T-helper 22 cell (primary cell): Measurements from ENCODE around the gene C1QTNF5.

Experiments
- DNase-seq: peaks from one replicate; pipeline ENCODE4 v3.0.0-alpha.2; 2020; ENCODE audit warnings: low read depth

The C1QTNF5 gene

DNA sequence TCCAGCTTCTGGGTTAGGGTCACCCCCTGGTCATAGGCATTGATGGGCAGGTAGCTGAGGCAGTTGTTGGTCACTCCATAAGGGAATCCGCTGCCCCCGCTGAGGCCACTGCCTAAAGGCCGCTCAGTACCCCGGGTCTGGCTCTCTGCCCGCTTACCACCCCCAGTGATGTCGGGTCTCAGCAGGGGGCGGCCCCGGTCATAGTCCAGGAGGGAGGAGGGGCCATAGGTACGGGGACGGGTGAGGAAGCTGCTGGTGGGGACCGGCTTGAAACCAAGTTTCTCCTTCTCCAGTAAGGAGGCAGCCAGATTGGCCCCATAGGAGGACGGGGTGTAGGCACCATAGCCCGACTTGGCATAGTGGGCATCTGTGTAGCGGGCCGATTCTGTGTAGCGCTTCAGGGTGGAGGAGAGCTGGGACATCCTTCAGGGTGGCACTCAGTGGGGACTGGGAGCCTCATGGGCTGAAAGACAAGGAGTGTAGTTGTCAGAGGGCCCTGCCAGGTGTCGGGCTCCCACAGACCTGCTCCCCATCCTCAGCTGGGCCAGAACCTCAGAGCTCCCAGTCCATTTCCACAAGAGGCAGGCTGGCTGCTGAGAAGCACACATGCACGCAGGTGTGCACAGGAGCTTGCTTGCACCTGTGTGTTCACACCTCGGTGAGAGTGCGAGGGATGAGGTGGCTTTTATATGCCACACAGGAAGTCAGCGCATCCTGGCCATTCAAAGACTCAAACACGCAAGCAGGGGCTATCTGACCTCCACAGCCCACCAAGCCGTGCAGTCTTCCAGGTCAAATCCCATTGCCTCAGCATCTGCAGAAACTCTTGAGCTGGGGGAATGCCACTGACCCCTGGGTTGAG, 32.6 kb upstream of the C1QTNF5 start:
- DNase-seq, result no peak

DNA sequence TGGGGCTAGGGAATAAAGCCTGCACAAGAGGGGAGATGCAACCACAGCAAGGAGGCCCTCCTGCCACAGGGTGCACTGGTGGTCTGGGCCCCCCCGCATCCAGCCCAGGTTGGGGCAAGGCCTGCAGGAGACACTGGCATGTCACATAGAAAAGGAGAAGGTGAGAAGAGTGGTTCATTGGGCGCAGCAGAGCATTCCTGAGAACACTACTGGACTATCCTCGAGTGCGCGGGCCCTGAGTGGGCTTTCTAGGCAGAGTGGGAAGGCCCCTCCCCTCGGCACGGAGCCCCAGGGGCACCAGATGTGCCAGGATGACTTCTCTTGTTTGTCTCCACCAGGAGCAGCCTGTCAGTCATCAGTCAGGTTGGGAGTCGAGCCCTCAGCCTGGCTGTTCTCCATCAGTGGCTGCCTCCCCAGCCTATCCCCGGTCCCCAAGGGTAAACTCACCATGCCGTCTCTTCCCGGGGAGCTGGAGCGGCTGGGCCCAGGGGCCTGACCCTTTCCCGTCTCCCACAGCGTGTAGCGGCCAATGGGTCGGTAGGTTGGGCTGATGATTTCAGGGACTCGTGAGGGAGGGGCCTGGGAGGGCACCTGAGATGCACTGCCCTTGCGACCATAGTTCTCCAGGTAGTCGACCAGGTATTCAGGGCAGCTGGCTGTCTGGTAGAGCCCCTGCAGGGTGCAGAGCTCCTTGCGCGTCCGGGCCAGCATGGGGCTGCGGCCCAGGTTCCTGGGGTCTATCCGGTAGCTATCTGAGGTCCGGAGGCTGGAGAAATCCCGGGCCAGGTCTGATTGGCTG, 31.8 kb upstream of the C1QTNF5 start:
- DNase-seq, result no peak

DNA sequence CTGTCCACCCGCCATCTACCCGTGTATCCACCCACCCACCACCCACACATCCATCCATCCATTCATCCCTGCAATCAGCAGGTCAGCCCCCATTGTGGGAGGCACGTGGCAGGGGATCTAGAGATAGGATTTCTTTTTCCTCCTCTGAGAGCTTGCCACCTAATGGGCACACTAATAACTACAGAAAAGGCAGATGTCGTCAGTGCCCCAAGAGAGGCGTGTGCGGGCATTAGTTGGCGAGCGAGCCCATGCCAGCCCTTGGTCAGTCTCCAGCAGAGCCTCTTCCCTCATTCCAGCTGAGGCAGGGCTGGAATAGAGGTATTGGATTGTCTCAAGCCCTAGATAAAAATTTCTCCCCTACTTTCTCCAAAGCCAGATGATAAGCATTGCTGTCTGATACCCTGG, 31.1 kb upstream of the C1QTNF5 start:
- DNase-seq, result no peak

DNA sequence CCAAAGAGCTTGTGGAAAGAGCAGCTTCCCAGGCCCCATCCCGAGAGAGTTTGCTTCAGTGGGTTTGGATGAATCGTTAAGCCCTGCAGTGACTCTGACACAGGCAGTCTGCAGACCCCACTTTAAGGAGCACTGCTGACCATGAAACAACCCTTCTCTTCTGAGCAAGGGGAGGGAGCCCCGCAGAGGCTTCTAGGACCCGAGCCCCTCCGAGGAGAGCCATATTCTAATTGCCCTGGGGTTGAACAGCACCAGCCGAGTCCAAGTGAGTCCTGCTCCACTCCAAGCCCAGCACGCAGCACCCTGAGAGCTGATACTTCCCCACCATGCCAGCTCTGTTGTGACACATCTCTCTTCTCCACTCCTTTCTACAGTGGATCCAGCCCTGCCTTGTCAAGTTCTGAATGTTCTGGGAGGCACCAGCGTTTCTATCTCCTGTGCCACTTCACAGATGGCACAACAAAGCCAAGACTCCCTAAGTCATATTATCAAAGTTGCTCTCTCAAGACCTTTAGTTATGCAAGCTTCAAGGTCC, 30.5 kb upstream of the C1QTNF5 start:
- no peak for DNase-seq

DNA sequence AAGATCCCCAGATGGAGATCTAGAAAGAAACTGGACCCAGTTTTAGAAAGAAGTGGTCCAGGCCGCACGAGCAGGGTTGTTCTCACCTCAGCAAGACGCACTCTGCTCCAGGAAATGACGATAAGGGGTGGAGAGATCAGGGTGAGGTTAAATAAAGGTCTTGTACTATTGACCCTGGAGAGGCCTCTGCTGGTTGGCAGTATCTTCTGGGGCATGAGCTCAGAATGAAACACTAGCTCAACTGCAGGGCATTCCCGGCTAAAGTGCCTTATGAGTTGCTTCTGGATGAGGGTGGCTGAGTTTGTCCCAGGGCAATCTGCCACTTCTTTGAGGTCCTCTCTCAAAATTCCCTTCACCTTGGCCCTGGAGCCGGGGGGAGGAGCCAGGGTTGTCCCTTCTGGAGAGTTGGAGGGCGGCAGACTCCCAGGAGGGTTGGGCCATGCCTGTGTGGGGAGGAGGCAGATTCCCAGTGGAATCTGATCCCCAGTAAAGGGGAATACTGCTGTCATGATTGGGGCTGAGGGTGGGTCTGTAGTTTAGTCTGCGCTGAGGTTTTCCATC, 29.9 kb upstream of the C1QTNF5 start:
- DNase-seq, result no peak

DNA sequence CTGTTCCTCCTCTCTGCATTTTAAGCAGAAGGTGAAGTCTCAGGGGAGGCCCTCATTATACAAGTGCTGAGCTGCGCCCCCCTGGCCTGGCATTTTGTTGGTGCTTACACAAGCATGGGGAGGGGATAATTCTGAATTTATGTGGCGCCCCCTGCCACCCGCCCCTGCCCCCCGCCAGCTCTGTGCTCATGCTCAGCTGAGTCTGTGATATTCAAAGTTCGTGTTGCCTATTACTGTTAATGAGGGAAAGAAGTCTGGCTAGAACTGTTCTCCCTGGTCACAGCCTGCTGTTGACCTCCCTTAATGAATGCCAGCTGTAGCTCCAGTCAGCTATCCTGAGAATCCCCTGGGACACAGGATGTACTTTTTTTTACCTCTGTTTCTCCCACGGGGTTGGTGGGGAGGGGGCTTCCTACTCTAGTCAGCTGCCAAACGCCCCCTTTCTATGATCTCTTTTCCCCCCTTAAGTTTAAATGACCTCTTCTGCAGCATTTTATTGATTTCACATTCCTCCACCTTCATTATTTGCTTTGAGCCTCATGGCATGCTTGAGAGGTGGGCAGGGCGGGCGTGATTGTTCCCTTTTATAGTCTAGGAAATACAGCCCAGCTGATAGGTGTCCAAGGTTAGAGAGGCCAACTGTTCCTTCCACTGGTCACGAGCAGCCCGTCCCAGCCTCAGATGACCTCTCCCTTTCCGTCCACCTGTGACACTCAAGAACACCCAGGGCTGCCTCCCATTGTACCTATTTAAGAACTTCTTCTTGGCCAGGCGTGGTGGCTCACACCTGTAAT, 28.6 kb upstream of the C1QTNF5 start:
- DNase-seq, result no peak

DNA sequence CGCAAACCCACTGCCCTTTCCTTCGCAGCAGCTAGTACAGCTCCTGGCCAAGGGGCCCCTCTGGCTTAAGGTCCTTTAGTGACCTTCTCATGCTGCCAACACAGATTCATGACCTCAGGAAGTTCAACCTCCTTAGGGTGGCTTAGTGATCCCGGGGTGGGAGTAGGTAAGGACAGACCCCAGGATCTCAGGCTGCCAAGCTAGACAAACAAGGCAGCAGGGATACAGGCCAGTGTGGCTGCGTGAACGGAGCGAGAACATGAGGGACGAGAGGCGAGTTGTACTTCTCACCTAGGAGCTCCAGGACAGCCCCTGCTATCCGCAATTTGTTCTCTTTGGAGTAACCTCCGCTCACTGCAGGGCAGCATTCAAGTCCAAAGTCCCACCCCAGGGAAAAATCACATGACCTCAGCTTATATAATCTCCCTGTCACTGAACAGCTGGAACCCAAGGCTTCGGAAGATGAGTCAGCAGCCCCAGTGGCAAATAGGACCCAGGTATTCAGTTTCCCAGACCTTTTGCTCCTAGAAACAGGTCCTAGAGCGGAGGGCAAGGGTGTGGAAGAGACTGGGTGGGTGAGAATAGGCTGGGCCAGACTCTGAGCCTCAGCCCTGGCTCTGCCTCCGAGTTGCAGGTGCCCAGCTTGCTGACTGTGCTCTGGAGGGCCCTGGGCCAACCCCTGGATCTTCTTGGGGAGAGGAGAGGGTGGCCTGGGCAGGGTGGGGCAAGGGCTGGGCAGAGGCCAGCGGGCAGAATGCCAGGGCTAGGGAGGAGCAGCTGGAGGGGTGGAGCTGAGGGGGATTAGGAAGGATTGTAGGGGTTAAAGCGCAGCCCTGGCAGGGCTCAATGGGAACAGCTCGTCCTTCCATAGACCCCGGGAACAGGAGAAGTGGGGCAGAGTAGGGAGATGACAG, 27.7 kb upstream of the C1QTNF5 start:
- DNase-seq, result no peak

DNA sequence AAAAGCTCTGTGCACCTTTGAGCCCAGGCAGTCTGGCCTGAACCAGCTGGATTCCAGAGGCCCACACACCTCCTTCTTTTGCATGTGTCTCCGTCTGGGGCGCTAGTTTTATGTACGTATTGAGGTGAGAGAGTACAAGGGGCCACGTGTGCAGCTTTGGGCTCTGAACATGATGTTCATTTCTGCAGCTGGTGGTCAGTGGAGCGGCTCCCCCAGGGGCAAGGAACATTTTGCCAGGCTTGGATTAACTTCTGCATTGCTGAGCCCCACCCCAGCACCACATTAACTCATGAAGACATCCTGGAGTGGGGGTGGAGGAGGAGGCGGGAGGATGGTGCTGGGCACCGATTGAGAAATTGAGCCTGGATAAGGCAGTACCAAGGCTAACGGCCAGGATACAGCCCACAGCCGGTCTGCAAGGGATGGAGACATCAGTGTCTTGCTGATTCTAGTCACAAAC, 27.0 kb upstream of the C1QTNF5 start:
- no peak for DNase-seq

DNA sequence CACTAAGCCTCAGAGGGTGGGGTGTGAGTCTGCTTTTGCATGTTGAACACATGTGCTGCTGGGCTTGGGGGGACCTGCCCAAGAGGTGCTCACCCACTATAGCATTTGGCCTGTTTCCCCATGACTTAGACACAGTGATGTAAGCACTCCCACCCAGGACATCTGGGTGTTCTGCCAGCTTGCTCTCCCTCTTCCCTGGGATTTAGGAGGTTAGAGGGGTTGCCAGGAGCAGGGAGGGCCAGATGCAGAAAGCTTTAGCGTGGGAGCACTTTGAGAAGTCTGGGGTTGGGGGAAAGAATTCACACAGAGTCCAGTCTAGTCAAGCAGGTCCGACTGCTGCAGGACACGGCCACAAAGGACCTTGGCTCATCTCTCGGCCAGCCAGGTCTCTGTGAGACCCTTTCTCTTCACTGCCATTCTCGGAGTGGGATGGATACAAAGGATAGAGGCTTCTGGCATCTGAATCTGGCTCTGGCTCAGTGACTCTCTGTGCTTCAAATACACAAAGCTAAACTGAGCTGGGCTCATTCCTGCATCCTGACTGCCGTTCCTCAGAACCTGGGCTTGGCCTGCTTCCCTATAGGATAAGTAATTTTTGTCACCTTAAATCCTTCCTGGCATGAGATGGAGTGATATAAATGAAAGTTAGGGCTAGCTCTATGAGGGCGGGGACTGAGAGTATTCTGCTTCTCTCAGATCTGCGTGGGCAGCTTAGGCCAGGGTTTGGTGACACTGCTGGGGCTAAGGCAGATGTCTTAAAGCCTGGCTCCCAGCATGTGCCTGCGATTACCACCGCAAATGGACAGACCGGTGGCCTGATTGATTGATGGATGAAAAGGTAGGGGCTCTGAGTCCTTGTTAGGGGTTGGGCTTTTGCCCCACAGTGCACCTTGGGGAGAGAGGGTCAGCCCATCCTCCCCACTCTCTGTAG, 26.3 kb upstream of the C1QTNF5 start:
- no peak for DNase-seq

DNA sequence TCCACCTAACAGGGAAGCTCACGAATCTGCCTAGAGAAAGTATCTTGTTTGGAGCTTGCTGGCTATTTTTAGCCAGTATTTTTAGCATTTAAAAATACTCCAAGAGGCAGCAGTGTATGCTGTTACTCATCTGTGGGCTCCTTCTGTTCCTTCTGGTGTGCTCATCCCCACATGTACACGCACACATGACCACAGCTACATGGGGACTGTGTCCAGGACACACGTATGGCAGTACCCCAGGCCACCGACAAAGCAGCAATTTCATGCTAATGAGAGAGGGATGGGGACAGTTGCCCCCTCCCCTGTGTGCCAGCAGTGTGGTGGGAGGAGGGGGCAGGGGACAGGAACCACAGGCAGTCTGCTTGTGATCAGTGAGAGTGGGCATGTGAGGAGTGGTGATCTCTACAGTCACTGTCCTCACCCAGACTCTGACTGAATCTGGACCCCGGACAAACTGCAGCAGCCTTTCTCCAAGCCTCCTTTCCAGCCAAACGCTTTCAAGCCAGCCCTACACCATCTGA, 24.4 kb upstream of the C1QTNF5 start:
- DNase-seq, result no peak

DNA sequence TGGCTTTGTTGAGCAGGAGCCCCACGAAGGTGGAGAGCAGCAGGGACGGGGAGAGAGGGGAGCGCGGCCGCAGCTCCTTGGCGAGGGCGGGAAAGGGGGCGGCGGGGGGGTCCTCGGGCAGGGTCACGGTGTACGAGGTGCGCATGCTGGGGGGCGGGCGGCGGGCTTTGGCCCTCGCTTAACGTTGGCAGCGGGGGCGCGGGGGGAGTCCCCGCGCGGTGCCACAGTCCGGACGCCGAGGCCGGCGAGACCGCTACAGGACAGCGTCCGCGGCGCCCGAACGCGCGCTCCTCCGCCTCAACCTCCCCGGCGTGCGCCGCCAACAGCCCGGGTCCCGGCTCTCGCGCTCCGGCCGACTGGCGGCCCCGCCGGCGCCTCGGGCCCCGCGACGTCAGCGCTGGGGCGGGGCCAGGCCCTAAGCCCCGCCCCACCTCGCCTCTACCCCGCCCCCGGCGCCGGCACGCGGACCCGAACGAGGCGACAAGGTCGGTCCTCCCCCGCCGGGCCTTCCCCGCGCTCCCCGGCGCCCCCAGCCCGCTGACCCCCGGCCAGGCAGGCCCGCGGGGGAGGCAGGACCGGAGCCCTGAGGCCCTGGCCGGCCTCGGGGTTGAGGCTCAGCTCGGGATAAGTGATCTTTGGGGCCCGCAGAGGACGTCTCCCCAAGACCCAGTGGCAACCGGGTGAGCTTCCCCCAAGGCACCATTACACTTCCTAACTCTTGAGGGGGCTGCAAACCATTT, 23.3 kb upstream of the C1QTNF5 start:
- peak; percentile 24 for DNase-seq

DNA sequence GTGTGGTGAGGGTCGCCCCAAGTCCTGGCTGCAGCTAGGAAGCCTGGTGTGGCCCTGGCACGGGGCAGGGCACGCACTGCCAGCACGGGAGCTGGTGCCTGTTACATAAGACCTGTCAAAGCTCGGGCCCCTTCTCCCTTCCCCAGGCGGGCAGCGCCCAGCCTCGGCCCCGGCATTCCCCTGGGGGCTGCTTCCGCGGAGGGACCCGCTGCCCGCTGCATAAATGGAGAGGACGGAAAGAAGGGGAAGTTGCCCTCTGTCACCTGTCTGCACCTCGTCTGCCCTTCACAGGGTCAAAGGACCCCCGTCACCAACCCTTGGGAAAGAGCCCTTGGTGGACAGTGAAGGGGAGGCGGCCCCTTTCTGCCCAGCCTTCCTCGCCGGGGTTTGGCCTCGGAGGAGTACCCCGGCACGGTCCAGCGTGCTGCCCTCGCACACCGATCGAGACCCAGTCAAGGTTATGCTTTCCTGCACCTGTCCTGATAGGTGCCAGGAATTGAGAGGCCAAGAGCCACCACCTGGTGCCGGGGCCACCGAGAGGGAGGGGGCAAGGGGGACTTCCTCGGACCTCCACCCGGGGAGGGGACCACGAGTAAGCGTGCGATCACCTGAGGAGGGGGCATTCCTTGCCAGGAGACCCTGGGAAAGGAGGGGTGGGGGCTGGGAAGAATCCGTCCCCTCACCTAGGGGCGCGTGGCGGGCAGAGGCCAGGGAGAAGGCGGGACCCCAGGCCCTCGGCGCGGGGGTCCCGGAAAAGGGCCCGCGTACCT, 22.6 kb upstream of the C1QTNF5 start:
- no peak for DNase-seq

DNA sequence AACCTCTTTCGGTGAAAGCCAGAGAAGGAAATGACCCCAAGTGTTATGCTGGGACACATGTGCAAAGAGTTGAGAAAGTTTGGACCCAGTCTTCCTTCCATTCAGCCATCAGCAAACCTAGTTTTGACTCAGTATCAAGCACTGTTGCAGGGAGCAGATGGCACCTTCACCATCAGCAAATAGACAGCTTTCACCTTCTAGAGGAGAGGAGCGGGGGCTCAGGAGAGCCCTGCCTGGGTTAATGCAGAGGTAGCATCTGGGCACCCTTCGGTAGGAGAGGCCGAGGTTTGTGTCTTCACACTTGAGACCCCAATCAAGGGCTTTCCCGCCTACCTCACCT, 22.0 kb upstream of the C1QTNF5 start:
- no peak for DNase-seq

DNA sequence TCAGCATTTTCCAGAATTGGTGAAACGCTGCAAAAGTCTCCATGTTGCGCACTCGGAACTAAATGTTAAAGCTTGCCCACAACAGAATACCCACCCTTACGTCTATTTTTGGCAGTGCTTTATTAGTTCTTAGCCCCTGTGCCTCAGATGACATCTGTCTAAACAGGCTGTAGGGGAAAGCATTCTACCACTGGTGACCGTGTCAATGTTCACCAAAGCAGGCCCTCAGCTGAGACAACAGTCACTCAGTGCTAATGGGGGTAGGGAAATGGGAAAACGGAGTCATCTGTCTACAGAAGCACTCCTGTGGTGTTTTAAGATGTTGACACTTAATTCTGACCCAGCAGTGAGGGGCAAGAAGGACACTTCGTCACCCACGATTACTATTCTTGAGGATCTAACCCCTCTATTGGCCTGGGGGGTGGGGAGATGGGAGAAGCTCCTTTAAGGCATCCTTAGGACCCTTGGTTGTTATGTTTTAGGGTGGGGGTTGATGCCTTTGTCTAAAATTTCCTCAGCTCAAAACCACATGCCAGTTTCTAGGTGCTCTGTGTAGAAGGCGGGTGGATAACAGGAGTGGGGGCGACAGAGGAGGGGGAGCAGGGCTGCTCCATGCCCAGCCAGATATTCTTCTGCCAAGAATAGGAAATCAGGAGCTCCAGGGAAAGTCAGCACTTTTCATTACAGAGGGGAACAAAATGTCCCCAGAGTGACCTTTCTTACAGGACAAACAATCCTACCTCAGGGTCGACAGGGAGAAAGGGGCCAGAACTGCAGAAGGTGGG, 21.4 kb upstream of the C1QTNF5 start:
- DNase-seq, result no peak

DNA sequence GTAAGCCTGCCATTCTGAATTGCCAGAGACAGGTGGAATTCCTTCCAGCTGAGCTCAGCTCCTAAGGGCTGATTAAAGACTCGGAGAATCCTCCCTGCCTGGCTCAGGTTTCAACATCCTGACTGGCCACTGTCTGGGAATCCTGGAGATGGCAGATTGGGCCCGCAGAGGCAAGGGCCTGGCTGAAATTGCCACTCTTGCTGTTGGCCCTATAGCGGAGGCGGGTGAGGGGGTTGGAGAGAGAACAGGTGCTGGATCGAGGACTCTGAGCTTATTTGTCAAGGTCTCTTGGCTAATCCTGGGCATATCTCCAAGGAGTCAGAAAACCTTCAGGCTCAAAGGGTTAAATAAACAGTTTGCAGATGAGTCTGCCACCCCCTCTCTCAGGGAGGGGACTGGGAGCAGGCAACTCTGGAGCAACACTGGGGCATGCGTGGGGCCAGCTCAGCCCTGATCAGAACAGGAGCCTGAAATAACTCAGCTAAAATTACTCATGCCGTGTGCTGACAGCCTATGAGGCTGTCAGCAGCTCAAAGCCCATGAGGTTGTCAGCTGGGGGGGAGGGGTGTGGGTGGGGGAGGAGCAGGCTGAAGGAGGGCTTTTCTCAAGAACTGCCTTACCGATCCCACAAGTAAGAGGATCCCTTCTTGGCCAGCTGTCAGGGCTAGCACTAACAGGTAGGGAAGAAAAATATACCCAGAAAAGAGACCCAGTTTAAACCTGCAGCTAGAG, 20.5 kb upstream of the C1QTNF5 start:
- DNase-seq, result no peak
